HG03558 (cell line): ENCODE results near the gene PPM1L.
A peak's percentile ranks its signal among the peaks of the same experiment; 100 is the strongest.
"Not testable (repeated sequence)": the region's sequence is repeated elsewhere in the genome, so short reads cannot be mapped to it uniquely, and the experiment has no call there.

Experiments
- ATAC-seq: cut with Tn5 transposase; IDR thresholded peaks from one replicate; pipeline ENCODE4 v1.9.1; 2021; ENCODE audit warnings: moderate number of reproducible peaks; ENCODE audit not compliant: unreplicated experiment; ENCODE audit errors: extremely low read depth

PPM1L gene

DNA sequence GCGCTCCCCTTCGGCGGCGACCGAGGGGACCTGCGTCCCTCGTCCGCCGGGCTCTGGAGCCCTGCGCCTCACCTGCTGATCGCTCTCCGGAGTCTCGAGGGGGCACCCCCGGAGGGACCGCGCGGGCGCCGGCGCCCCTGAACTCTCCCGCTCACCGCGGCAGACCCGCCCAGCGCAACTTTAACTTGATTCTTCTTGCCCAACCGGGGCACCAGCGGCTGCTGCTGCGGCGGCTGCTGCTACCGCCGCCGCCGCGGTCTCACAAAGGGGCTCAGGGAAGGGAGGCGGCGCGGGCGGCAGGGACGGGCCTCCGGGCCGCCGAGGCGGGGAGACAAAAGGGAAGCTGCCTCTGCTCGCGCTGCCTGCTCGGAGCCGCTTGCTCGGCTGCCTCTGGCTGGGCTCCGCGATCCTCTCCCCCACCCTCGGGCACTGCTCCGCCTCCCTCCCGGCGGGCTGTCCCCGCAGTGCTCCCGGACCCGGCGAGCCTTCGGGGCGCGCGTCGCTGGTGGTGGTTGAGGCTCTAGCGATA lies at the start of gene PPM1L:
TSS of gene PPM1L (plus strand) at position 456 of the 529 bp plus-strand sequence.
- ATAC-seq = peak; percentile 32

DNA sequence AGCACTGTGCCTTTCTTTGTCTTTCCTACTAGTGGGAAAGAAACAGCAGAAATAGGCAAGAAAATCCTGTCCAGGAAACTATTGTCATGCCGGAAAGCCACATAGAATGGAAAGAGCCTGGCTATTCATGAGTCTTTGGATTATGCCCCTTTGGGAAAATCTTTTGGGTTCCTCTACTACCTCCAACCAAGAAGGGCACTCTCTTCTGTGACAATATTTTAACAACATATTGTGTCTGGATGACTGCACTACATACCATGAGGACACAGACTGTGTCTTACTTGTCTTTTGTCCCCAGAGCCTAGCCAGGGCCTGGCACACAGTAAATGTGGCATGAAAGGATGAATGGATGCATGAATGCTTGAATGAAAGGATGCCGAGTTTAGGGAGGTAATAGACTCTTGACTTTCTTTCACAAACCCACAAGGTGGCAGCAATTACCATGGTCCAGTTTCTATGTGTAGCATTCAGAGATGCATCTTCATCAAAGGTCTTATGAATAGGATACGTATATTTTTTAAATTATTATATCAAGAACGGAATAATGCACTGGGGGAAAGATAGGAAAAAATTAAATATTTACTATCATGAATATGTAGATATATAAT lies 48.7 kb upstream of the PPM1L start:
- ATAC-seq = no peak

DNA sequence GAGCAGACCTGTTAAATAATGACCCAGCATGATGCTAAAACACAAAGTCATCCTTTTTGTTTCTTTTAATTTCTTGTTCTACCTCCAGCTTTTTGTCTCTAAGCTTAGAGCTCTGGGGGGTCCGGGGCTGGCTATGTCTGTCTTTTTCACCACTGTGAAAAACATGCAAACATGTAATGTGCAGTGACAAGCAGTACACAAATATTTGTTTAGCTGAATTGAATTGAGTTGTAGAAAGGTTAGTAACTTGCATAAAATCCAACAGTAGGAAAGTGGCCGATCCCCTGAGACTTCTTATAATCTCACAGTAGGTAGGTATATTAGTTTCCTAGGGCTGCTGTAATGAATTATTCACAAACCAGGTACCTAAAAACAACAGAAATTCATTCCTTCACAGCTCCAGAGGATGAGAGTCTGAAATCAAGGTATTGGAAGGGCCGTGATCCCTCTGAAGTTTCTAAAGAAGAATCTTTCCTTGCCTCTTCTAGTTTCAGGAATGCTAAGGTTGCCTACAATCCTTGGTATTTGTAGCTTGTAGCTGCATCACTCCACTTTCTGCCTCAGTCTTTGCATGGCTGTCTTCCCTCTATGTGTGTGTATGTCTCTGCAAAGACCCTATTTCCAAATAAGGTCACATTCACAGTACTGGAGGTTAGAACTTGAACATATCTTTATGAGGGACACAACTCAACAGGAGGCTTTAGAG lies 46.4 kb upstream of the PPM1L start:
- ATAC-seq = no peak

DNA sequence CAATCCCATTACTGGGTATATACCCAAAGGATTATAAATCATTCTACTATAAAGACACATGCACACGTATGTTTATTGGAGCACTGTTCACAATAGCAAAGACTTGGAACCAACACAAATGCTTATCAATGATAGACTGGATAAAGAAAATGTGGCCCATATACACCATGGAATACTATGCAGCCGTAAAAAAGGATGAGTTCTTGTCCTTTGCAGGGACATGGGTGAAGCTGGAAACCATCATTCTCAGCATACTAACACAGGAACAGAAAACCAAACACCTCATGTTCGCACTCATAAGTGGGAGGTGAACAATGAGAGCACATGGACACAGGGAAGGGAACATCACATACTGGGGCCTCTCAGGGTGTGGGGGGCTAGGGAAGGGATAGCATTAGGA lies 42.9 kb upstream of the PPM1L start:
- ATAC-seq = not testable (repeated sequence)

DNA sequence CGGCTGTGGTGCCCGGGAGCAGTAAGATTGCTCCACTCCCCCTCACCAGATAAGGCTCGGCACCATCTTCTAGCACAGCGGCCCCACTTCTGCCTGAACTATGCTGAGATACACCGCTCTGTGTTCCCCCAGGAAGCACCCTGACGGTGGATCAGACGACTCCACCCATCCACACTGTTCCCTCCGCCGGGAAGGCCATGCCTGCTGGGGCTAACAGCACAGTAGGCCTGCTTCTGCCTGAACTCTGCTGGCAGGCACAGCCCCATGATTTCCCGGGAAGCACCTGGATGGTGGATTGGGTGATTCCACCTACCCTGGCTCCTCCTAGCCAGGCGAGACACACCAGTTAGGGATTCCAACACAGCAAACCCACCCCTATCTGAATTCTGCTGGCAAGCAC lies 36.3 kb upstream of the PPM1L start:
- no peak for ATAC-seq

DNA sequence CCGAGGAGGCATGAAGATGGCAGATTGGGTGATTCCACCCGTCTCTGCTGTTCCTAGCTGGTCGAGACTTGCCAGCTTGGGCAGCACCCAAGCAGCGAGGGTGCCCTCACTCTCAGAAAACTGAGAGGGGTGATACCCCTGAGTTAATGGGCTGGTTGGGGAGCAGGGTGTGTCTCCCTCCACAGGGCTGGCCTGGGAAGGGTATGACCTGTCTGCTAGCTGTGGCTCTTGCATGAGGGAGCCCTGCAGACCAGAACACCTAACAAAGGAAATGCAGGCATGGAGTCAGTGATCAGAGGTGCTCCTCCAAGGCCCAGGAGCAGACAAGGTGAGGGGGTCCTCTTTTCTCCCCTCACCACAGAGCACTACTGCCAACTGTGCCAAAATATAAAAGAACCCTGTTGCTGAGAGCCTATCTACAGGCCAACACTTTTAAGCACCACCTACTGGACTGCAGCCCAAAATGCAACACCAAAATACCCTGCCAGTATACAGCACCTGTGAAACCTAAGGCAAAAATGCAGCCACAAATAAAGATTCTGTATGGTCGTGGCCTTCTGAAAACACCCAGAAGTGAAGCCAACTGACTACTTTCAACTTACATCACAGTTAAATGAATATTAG lies 35.8 kb upstream of the PPM1L start:
- ATAC-seq = no peak

DNA sequence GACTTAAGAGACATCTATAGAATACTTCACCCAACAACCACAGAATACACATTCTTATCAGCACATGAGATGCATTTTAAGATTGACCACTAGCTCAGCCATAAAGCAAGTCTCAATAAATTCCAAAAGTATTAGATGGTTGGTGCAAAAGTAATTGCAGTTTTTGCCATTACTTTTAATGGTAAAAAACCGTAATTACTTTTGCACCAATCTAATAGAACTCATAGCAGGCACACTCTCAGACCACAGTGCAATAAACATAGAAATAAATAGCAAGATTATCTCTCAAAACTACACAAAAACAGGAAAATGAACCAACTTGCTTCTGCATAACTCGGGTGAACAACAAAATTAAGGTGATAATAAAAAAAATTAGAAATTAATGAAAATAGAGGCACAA lies 33.7 kb upstream of the PPM1L start:
- ATAC-seq = no peak

DNA sequence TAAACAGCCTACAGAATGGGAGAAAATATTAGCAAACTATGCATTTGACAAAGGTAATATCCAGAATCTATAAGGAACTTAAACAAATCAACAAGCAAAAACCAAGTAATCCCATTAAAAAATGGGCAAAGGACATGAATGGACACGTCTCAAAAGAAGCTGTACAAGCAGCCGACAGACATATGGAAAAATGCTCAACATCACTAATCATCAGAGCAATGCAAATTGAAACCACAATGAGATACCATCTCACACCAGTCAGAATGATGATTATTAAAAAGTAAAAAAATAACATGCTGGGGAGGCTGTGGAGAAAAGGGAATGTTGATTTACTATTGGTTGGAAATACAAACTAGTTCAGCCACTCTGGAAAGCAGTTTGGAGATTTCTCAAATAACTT lies 30.7 kb upstream of the PPM1L start:
- ATAC-seq = no peak

DNA sequence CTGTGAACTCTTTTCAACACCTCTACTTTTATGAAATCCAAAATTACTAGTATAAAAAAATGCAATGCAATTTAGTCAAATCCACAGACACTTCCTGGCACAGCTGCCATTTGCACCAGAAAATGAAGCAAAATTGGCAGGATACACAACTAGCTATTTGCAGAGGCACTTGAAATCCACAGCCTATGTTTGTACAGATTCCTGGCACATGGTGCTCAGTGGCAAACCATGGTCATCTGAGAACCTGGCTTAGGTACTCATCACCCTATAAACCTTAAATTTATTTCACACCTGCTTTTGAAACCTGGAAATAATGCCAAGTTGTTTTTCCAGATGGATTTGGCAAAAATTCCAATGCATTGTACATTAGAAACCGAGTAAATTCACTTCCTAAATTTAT lies 20.2 kb upstream of the PPM1L start:
- ATAC-seq = no peak

DNA sequence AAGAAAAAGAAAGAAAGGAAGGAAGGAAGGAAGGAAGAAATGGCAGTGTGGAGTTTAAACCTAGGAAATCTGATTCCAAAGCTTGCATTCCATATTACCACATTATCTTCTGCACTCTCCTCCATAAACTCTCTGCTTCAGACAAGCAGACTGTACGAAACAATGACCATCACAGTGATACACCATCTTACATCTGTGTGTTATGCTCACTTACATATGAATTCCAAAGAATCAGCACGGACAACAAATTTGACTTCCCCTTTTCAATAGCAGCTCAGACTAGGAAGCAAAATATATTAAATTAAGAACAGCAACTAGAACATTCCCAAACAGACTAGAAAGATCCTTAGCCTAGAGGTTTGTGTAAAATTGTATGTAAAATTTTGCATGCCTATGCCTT lies 18.0 kb upstream of the PPM1L start:
- no peak for ATAC-seq

DNA sequence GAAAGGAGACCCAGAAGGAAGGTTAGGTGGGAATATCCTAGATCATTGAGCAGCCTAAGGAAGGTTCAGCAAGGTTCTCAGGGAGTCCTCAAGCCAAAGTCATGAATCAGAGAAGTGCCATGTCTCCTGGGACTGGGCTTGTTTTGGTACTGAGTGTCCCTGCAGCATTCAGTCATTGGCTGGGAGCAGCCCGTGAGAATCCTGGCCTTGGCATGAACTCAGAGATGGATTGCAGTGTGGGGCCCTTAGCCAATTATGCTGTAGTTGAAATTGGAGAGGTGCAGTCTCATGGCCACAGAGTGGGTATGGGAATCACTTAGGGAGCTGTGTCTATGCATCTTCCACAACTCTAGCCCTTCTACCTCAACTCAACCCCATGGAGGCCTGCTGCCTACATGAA lies 17.0 kb upstream of the PPM1L start:
- no peak for ATAC-seq

DNA sequence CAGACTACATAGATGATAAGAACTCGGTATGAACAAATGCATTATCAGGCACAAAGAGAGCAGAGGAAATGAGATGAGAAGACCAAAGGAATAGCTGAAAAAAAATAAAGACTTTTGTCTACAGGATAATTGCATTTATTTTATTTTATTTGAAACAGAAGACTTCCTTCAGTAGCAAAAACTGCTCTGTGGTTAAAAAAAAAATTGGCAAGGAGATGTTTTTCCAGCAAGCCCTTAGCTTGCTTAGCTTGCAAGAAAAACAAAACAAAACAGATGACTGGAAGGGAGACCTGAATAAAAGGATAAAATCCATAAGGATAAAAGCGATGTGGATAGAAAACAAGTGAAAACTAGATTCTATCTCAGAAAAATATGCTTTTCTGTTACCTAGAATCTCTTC lies 9.1 kb upstream of the PPM1L start:
- ATAC-seq = no peak

DNA sequence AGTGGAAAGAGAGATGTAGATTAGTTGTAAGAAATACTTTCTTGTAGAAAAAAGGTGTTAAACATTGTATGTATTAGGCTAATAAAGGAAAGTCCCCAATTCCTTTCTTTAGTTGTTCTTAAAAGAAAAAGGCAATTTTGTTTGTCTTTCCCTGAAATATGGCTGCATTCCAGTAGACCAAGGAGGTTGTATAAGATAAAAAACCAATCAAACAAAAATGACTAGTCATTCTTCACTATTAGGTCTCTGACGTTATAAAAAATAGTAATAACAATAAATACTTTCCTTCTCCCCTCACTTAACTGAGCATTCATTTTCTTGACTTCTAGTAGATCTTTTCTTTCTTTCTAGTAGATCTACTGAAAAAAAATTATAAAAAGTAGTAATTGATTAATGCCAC lies 8.6 kb upstream of the PPM1L start:
- ATAC-seq = no peak

DNA sequence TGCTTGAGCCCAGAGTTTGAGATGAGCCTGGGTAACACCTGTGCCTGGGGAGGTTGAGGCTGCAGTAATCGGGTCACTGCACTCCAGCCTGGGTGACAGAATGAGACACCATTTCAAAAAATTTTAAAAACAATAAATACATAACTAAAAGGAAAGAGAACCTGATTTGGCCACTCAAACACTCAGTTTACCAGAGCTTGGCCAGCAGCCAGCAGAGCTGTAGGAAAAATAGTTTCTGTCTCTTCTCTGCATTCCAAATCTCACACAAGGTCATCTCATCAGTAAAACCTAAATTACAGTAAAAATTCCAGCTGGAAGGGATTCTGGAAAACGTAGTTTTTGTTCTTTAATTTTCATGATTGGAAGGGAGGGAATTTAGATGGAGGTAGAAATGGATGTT lies 7.8 kb upstream of the PPM1L start:
- no peak for ATAC-seq

DNA sequence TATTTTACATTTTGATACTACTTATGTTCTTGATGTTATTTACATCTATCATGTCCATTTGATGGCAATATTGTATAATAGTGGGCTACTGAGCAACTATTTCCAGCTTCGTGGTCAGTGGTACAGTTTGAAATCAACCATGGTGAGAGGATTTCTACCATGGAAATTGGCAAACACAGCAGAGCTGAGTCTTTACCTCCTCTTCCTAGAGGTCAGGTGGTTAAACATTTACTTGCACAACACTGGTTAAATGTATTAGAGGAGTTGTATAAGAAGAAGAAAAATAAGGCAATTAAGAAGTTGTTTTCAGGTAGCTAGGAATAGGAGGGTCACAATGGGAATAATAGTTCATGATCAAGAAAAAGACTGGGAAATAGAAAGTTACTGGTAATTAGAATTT lies 7.2 kb upstream of the PPM1L start:
- ATAC-seq = no peak

DNA sequence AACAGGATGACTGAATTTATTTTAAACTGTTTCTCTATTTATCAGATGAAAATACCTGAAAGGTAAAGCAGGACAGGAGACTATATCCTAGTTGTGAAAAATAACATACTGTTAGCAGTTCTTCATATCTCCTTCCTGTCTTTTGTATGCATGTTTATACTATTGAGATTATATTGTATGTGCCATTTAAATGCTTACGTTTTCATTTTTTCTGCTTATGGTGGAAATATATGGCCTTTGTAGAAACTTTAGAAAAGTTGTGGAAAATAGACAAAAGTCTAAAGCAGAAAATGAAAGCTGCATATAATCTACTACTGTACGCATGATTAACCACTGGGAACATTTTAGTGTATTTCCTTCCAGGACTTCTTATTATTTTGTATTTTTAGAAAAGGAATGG lies 2.1 kb upstream of the PPM1L start:
- no peak for ATAC-seq

DNA sequence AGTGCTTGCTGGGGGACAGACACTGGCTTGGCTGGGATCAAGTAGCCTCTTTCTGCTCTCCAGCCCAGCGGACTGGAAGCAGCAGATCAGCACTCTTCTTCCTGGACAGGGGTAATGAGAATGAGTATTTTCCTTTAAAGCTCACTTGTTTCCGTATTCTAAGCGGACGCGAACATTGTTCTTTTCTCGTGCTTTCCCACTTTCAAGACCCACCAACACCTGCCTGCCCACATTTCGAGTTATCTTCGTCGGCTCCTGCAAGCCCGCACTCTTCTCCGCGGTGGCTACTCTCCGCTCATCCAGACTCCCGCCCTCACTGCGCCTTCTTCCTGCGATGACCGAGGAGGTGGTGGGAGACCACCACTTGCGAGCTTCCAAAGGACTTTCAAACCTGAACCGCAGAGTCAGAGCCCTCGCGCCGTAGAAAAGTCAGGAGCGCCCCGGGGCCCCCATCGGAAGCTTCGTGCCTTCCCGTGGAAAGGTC lies 1.6 kb upstream of the PPM1L start:
- ATAC-seq = no peak

DNA sequence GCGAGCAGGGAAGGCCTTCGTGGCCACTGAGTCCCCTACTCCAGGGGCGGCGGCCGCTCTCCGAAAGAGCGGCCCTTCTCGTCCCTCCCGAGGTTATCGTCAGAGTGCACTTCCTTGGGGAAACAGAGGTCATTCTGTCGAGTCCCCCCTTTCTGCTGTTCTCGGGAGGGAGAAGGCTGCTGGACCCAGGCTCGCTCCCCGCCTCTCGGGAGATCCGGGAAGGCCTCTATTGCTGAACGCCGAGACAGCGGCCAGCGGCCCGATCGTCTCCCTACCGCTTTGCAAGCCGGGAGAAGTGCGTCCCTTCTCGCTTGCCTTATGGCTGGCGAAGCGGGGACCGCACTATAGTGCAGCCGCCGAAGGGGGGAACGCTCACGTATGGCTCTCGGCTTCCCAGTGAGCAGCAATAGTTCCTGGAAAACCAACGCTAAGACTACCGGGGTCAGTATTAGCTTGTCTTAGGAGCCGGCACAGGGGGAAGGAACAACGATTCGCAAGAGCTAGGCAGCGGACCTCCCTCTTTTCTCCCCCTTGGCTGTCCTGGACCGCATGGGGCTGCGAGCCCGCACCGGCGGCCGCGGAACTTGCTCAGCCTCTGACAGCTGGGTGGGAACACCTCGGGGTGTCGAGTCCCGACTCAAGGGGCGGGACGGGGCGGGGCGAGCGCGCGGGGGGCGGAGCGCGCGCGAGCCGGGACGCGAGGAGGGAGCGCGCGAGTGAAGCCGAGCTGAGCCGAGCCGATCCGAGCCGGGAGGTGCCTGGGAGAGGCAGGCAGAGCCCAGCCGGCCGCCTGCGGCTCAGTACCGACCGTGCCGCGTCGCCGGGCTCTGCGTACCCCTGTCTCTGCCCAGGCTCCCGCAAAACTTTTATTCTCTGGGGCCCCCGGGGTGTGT lies 930 bp upstream of the PPM1L start:
- ATAC-seq = peak; percentile 80

DNA sequence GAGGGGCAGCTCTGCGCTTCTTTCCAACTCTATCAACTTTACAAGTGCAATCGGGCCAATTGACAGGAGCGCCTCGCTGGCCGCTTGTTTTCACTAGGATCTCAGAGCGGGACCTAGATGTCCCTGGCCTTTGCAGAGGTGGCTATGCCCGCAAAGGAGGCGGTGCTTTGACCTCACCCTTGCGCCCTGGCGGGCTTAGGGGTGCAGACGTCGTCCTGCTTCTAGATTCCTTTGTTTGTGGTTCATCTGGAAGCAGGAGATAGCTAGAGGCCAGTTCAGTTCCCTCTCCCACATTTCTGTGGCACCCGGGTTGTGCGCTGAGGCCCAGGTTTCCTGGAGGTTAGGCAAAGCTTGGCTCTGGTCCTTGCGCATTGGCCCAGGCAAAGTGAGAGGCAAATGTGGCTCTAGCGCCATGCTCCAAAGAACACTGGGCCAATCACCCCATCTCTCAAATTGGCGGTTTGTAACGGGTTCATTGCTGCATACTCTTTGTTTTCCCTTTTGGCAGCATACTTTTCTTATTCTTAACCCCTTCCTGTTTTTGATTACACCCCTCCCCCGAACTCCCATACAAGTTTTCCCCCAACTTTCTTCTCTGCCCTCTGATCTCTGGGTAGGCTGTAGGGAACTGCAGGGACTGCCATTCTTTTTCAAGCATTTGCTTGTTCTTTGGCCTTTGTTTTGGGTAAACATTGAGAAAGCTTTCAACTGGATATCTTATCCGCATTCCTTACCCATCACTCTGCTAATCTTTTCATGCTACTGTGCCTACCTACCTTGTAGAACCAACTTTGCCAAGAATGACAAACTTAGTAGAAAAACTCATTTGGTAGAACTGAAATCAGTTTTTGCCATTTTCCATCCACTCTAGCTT lies 1.4 kb downstream of the PPM1L start:
- no peak for ATAC-seq
